A673 (cell line): Measurements from ENCODE around the gene ADAM10. TPM values are rescaled to one million over a fixed set of nuclear protein-coding genes. Genes with fewer than 3 reads are reported as not detected.

Experiments used
- BruUV-seq: library from RNA; stranded (reverse); fragments of 400-500 nt; replicated peaks from 2 replicates; lab custom pipeline; 2021; lab: Mats Ljungman, UMichigan
- CTCF ChIA-PET: fragments of 300-600 bp; sonication (Branson Sonifier 250); formaldehyde crosslinking; loops from one replicate; lab custom pipeline; 2022; ENCODE audit warnings: antibody characterized with exemption; lab: Charles Lee
- POLR2A ChIA-PET: fragments of 300-600 bp; sonication (Branson Sonifier 250); formaldehyde crosslinking; loops from one replicate; lab custom pipeline; 2022; ENCODE audit warnings: antibody characterized with exemption; ENCODE audit not compliant: low non-redundant PET; lab: Charles Lee
- DNase-seq: peaks from one replicate; pipeline ENCODE4 v3.0.0-alpha.2; 2015; ENCODE audit warnings: low spot score
- H3K27ac ChIP-seq: fragments of 200-600 bp; sonication (generic); 2 replicates; pipeline ENCODE4 v1.5.1; 2016; ENCODE audit warnings: mixed run types, low read depth, mild to moderate bottlenecking, mixed read lengths, antibody characterized with exemption, low read length; ENCODE audit not compliant: poor library complexity, severe bottlenecking
- H3K27me3 ChIP-seq: fragments of 200-600 bp; sonication (generic); replicated peaks from 2 replicates; pipeline ENCODE4 v1.6.1; 2017; ENCODE audit warnings: mixed run types, low read depth, mild to moderate bottlenecking, mixed read lengths, antibody characterized with exemption, low read length; ENCODE audit not compliant: insufficient read depth, poor library complexity
- H3K36me3 ChIP-seq: fragments of 200-600 bp; sonication (generic); 2 replicates; pipeline ENCODE4 v1.6.1; 2016; ENCODE audit warnings: mixed run types, mild to moderate bottlenecking, mixed read lengths, antibody characterized with exemption, low read length; ENCODE audit not compliant: insufficient read depth, poor library complexity, severe bottlenecking
- H3K4me1 ChIP-seq: fragments of 200-600 bp; sonication (generic); 2 replicates; pipeline ENCODE4 v1.6.1; 2017; ENCODE audit warnings: mixed run types, mild to moderate bottlenecking, mixed read lengths, antibody characterized with exemption, low read length; ENCODE audit not compliant: insufficient read depth, poor library complexity, severe bottlenecking
- H3K4me3 ChIP-seq: fragments of 200-600 bp; sonication (generic); 2 replicates; pipeline ENCODE4 v1.5.1; 2016; ENCODE audit warnings: low read depth, mixed run types, mild to moderate bottlenecking, mixed read lengths, low read length; ENCODE audit not compliant: poor library complexity, severe bottlenecking
- H3K9me3 ChIP-seq: fragments of 200-600 bp; sonication (generic); 2 replicates; pipeline ENCODE4 v1.6.1; 2016; ENCODE audit warnings: mixed run types, low read depth, mild to moderate bottlenecking, mixed read lengths, antibody characterized with exemption, low read length; ENCODE audit not compliant: poor library complexity, severe bottlenecking
- EZH2 ChIP-seq: fragments of 200-600 bp; sonication (generic); IDR thresholded peaks from 2 replicates; pipeline ENCODE4 v1.6.1; 2017; ENCODE audit warnings: borderline replicate concordance, low read depth, mild to moderate bottlenecking, mixed read lengths, antibody characterized with exemption, low read length; ENCODE audit not compliant: poor library complexity, severe bottlenecking
- intact Hi-C: fragments of 100-400 bp; cut with micrococcal nuclease; formaldehyde crosslinking; loops from one replicate; pipeline ENCODE4 v1.10.0; 2022; ENCODE audit not compliant: unreplicated experiment
- total RNA-seq: library from RNA; stranded (reverse); gene quantifications from 2 replicates; pipeline ENCODE4 v1.2.3, GENCODE V29; 2021
- TF ChIP-seq, protein P1 (sequence below): fragments of 300-800, 200-600 bp; sonication (generic); conservative IDR thresholded peaks from 2 replicates; pipeline ENCODE4 v1.5.1; 2017; ENCODE audit warnings: low read depth, mild to moderate bottlenecking, antibody characterized with exemption, low read length, moderate library complexity, mixed read lengths

The ADAM10 gene
- total RNA-seq, 1 experiment from 2014 or later, result 130 TPM

DNA sequence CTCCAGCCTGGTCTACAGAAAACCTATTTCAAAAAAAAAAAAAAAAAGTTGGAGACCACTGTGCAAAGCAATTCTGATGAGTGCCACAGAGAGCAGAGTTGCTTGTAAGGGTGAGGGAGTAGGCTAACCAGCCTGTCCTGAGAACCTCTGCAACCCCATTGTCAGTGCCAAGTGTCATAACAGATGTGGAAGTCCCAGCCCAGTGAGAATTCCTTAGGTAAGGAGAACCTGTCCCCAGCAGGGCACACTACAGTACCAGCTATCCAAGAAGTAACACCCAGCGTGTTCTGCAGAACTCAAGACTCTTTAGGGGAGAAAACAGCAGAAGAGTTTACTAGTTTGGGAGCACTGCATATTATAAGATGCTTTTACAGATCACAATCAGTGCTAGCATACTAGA lies 161.4 kb downstream of the ADAM10 start:
- Histone ChIP-seq H3K27ac (no peak overlapping the region), H3K9me3 (no peaks in the 10 kb centered on the region), H3K4me1 (no peaks in the 10 kb centered on the region), H3K4me3 (no peak overlapping the region), H3K27me3 (no peaks in the 10 kb centered on the region), H3K36me3 (no peaks in the 10 kb centered on the region)
- BruUV-seq, result no TSS peak
- DNase-seq, result no peak
- intact Hi-C loops, result no loop called here
- ChIA-PET CTCF (interaction anchor here (0.7 kb wide), 1 partner anchor 375 kb away, joined by 4 read pairs; no protein-coding TSS in a partner anchor), POLR2A (no interaction called here)
- no peak for TF ChIP-seq EZH2
- TF ChIP-seq, protein P1, sequence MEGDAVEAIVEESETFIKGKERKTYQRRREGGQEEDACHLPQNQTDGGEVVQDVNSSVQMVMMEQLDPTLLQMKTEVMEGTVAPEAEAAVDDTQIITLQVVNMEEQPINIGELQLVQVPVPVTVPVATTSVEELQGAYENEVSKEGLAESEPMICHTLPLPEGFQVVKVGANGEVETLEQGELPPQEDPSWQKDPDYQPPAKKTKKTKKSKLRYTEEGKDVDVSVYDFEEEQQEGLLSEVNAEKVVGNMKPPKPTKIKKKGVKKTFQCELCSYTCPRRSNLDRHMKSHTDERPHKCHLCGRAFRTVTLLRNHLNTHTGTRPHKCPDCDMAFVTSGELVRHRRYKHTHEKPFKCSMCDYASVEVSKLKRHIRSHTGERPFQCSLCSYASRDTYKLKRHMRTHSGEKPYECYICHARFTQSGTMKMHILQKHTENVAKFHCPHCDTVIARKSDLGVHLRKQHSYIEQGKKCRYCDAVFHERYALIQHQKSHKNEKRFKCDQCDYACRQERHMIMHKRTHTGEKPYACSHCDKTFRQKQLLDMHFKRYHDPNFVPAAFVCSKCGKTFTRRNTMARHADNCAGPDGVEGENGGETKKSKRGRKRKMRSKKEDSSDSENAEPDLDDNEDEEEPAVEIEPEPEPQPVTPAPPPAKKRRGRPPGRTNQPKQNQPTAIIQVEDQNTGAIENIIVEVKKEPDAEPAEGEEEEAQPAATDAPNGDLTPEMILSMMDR, result no peak

DNA sequence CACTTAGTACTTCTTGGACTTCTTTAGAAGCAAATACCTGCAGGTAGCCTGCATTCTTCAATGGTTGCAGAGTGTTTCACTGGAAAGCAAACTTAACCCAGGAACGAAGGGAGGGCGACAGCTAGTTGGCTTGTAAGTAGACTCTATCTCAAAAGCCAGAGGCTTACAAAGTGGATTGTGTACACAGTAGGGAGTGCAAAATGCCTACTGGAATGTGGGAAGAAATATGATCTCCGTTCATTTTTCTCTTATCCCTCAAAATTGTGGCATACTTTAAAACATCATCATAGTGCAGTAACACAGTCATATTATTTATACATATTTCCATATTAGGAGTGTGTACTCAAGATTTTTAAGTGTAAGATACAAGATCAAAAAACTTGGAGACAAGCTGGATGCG lies 162.0 kb downstream of the ADAM10 start:
- H3K27me3 ChIP-seq, result no peaks in the 10 kb centered on the region
- no peak overlapping the region for H3K27ac ChIP-seq
- no TSS peak for BruUV-seq
- no peaks in the 10 kb centered on the region for H3K36me3 ChIP-seq
- no peak overlapping the region for H3K4me3 ChIP-seq
- peaks cover 6% of the 10 kb centered on the region for H3K9me3 ChIP-seq
- no peak for TF ChIP-seq EZH2
- TF ChIP-seq, protein P1, result no peak
- POLR2A ChIA-PET, result no interaction called here
- CTCF ChIA-PET, result interaction anchor here (0.7 kb wide), 1 partner anchor 375 kb away, joined by 4 read pairs; no protein-coding TSS in a partner anchor
- intact Hi-C loops, result no loop called here
- no peaks in the 10 kb centered on the region for H3K4me1 ChIP-seq
- no peak for DNase-seq

DNA sequence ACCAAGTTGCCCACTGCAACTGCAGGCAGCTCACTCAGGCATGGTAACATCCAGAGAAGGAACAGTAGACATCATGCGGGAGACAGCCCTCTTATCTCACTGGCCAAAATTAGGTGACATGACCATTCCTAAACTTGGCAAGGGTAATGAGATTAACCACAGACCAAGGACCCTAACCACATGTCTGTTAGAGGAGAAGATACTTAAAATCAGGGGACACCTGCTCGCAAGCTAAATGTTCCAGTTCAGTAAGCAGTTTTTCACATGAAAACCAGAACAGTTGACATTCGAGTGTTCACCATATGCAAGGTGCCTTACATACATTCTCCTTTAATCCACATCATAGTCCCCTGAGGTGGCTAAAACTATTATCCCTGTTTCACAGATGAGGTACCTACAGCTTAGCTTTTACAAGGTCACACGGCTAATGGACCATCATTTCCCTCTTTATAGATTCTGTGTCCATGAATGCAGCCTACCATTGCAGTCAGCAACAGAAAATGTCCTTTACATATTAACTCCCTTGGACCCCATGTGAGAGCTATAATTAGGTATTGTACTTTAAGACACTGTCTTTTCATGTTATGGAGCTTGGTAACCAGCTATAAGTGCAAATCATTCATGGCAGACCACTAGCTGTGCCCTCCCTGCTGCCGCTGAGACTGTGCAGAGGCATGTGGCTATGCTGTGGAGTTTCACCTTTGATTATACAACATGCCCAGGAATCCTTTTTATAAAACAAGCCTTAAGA lies 163.6 kb downstream of the ADAM10 start:
- POLR2A ChIA-PET, result interaction anchor here (0.7 kb wide), 1 partner anchor 965 kb away, joined by 3 read pairs; no protein-coding TSS in a partner anchor
- intact Hi-C loops, result no loop called here
- Histone ChIP-seq H3K36me3 (no peaks in the 10 kb centered on the region), H3K27ac (no peak overlapping the region), H3K27me3 (no peaks in the 10 kb centered on the region), H3K9me3 (peaks cover 9% of the 10 kb centered on the region), H3K4me1 (no peaks in the 10 kb centered on the region), H3K4me3 (no peak overlapping the region)
- no peak for TF ChIP-seq EZH2
- TF ChIP-seq, protein P1, result no peak
- DNase-seq, result no peak
- no TSS peak for BruUV-seq
- CTCF ChIA-PET, result no interaction called here
